GM21825 (cell line): ENCODE data around the gene KMT2B.
"Not testable (repeated sequence)": the region's sequence is repeated elsewhere in the genome, so short reads cannot be mapped to it uniquely, and the experiment has no call there.

Source experiments
- ATAC-seq: cut with Tn5 transposase; IDR thresholded peaks from one replicate; pipeline ENCODE4 v1.9.1; 2021; ENCODE audit warnings: mild to moderate bottlenecking, moderate library complexity; ENCODE audit not compliant: unreplicated experiment

Gene KMT2B

DNA sequence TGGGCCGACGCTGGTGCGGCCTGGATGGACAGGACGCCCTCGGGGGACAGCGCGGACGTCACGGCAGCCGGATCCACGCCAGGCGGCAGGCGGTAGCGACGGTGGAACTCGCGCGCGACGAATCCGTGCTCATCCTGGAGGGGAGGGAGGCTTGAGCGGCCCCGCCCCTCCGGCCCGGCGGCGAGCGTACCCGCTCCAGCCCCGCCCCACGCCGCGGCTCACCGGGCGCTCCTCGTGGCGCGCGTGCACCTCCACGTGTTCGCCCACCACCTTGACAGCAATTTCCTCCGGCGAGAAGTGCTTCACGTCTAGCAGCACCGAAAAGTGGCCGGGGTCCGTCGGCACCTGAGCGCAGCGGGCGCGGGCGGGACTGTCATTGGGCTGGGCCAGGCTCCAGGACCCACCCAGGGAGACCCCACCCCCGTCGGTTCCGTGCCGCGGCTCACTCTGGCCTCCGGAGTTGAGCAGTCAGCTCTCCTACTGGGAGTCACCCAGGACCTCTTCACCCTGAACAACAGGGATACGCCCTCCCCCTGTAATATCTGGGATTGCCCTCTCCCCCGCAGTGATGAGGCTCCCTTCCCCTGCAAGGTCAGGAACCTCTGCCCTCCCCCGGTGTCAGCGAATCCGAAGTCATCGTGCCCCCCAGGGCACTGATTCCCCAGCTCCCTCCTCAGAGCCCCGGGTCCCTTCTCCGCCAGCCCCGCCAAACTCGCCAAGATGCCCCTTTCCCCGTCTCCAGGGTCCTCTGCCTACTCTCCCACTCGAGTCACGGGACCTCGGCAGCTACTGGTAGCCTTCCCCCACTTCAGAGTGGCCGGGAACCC is 38.0 kb downstream of the KMT2B start:
- ATAC-seq, result no peak

DNA sequence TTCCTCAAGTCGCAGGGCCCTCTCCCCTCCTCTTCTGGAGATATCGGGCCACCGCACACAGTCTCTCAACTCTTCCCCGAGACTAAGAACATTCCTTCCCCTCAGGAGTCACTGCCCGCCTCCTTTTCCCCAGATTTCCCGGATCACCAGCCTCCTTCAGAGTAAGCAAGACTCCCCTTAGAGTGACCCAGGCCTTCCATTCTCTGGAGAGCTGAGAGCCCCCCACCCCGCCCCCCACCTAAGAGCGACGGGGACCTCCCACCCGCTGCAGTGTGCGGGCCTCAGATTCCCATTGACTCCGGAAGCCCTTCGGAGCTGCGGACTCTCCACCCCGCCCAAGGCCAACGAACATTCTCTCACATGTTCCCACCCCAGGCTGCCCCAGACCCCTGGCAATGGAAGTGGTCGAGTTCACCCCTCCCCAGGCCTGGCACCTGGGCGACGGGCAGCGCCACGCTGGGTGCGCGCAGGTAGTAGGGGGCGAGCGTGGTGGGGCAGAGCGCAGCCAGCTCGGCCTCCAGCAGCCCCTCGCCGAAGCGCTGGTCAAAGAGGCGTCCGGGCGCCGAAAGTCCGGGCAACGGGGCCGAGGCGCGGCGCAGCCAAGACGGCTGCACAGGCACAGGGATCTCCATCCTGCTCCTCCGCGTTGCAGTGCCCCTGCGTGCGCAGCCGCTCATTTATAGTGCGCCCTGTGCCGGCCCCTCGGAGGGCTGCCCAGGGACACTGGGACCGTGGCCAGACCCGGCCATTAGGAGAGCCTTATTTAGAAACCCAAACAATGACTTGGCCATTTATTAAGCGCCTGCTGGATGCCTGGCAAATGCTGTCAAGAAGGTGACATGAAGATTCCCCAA is 38.8 kb downstream of the KMT2B start, which contains the start of gene HSPB6:
Gene HSPB6, minus strand, starts transcription at position 653 of the 854 bp plus-strand sequence. Its CDS starts 21 bp downstream, at position 632.
- no peak for ATAC-seq

DNA sequence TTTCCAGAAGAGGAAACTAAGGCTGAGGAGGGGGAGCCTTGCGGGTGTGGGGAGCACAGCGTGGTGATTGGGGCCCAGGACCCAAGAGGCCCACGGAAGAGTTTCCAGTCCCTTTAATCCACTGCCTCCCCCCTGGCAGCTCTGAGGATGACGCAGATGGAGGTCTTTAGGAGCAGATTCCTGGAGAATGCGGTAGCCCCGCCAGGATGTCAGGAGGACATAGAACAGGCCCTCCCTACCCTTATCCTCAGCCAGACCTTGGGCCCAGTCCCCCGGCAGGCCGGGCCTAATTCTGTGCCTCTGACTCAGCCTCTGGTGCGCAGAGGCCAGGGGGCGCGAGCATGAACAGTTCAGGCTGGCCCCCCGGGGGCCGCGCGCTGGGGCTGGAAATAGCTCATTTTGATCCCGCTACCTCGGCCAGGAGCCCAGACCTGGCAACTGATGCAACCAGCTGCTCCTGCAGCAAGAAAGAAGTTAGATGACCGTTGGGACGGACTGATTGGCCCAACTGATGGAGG is 39.5 kb downstream of the KMT2B start:
- ATAC-seq, result peak; percentile 5

DNA sequence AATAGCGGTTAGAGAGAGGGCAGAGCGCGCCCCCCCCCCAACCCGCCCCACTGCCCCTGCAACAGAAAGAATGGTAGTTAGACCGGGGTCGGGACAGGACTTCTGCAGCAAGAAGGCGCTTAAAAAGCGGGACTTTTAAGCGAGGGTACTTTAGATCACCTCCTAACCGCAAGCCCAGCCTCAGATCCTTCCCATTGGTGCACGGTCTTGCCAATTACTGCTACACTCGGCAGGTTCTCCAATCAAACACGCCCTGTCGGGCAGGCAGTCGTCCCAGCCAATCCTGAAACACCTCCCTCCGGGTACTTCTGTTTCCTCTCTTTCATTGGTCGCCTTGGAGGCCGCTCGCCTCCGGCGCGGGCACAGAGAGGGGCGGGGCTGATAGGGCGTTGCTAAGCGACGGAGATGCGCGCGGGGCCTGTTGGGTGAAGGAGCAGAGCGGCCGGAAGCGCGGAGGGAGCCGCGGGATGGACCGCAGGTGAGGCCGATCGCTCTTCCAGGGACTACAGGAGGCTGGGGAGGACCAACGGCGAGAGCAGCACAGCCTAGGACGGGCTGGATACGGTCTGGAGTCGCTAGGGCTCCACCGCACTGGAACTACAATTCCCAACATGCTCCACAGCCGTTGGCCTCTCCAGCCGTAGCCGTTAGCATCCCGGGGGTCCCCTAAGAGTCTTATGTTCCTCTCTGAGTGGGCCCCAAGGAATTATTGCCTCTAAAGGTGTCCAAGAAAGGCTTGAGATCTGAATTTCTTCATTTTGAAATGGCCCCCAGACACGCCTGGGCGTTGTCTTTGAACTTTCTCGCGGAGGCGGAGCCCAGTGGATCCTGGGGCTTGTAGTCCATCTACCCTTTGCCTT is 40.2 kb downstream of the KMT2B start, which contains the start of gene PROSER3:
Gene PROSER3, plus strand, starts transcription at position 428 of the 860 bp plus-strand sequence. Its CDS starts 40 bp downstream, at position 468.
- ATAC-seq, result peak; percentile 90

DNA sequence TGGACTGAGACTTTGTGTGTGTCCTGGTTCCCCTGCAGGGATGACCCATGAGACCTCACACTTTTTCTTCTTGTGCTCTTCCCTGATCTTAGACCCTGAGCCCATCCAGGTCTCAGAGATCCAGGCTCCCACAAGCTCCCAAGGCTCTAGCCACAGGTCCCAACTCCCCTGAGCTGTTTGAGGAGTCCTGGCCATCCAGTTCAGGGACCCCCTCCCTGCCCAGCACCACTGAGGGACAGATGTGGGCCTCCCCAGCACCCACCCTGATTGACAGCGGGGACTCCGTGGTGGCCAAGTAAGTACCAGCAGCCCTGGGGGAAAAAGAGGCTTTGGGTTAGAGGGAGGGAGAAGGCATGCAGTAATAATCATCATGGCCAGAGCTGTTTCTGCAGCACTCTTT is 41.9 kb downstream of the KMT2B start:
- no peak for ATAC-seq

DNA sequence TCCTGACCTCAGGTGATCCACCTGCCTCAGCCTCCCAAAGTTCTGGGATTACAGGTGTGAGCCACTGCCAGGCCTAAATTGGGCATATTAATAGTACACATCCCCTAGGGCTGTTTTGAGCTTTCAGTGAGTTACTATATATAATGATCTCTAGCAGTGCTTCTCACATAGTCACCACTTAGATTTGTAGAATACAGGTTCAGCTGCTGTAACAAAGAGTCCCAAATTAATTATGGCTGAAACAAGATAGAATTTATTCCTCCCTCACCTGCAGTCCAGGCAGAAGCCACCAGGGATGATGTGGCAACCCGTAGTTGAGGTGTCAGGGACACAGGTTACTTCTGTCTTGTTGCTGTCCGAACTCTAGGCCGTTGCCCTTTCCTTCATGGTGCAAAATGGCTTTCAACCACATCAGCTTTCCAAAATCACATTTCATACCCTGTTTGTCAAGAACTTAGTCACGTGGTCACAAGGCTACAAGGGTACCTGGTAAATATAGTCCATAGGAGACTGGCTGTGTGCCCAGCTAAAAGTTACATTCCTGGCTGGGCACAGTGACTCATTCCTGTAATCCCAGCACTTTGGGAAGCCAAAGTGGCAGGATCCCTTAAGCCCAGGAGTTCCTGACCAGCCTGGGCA is 43.0 kb downstream of the KMT2B start:
- no peak for ATAC-seq

DNA sequence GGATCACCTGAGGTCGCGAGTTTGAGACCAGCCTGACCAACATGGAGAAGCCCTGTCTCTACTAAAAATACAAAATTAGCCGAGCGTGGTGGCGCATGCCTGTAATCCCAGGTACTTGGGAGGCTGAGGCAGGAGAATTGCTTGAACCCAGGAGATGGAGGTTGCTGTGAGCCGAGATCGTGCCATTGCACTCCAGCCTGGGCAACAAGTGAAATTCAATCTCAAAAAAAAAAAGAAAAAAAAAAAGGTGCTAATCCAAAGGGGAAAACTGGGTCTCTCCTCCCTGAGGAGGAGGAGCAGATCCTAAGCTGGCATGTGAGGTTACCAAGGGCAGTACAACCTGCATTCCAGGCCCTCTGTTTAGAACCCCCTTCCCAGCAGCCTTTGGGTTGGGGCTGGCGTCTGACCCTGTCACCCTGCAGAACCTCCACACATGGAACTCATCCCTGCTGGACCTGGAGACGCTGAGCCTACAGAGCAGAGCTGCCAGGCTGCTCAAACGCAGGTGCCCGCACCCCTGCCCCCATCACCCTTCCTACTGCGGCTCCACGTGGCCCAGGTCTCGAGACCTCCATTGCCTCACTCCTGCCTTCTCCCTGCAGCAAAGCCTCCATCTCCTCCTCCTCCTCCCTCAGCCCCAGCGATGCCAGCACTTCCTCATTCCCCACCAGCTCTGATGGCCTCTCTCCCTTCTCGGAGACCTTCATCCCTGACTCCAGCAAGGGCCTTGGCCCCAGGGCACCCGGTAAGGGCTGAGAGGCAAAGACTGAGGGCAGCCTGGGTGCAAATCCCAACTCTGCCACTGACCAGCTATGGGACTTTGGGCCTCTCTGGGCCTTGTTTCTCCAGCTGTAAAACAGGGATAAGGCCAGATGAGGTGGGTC is 46.9 kb downstream of the KMT2B start:
- no peak for ATAC-seq

DNA sequence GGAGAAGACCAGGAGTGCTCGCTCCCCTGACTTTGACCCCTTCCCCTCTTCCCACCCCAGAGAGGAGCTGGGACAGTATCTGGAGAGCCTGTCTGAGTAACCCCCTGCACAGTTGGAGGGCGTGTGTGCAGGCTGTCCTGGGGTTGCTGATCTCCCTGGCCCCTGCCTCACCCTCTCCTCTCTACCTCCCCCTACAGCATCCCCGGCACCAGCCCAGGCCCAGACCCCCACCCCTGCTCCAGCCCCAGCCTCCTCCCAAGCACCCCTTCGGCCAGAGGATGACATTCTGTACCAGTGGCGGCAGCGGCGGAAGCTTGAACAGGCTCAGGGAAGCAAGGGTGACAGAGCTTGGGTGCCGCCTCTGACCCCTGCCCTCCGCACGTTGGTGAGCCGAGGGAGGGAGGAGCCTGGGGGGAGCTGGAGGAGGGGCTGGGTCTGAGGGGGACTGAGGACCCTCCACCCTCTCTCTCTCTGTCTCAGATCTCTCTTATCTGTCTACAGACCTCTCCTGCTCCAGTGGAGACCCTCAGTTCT is 48.8 kb downstream of the KMT2B start:
- no peak for ATAC-seq

DNA sequence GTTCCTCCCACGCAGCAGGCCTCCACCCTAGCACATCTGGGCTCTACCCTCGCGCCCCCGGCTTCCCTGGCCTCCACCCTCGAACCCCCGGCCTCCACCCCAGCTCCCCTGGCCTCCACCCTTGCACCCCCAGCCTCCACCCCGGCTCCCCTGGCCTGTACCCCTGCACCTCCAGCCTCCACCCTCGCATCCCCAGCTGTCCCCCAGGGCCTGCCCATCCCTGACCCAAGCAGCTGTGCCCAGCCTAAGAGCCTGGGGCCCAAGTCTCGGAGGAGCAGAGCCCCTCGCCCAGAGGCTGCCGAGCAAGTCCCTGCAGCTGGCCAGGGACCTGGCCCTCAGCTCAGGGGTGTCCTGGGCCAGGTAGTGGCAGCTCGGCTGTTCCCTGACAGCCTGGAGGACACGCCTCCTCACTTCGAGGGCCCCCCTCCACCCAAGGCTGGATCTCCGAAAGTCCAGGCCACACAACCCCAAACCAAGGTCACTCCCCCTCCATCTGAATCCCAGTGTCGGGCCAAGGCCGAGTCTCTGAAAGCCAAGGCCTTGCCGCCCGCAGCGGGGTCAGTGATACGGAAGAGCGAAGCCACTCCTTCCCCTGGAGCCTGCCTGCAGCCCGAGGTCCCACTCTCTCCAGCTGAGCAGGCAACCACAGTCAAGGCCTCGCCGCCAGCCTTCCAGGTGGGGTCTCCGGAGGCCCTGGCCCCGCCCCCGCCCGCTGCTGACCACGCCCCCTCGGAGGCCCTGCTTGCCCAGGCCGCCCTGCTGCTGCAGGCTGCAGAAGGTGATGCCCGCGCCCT is 49.7 kb downstream of the KMT2B start:
- no peak for ATAC-seq

DNA sequence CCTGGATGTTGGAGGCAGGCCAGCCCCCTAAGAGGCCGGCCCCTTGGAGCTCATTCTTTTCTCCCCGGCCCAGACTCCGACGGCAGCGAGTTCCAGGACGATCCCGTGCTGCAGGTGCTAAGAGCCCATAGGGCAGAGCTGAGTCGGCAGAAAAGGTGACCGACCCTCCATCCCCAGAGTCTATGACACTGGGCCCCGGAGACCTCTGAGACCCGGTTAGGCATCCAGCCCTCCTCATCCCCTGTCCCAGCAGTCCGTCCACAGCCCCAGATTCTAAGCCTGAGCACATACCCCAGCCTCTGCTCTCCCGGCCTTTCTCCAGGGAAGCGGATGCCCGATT is 50.2 kb downstream of the KMT2B start:
- no peak for ATAC-seq

DNA sequence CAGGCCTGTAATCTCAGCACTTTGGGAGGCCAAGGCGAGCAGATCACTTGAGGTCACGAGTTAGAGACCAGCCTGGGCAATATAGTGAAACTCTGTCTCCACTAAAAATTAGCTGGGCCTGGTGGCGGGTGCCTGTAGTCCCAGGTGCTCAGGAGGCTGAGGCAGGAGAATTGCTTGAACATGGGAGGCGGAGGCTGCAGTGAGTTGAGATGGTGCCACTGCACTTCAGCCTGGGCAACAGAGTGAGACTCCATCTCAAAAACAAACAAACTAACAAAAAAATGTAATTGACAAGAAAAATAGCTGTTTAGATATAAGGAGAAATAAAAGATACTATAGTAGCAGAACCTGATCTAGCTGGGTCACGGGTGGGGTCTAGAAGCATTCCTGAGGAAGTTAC is 54.6 kb downstream of the KMT2B start:
- not testable (repeated sequence) for ATAC-seq

DNA sequence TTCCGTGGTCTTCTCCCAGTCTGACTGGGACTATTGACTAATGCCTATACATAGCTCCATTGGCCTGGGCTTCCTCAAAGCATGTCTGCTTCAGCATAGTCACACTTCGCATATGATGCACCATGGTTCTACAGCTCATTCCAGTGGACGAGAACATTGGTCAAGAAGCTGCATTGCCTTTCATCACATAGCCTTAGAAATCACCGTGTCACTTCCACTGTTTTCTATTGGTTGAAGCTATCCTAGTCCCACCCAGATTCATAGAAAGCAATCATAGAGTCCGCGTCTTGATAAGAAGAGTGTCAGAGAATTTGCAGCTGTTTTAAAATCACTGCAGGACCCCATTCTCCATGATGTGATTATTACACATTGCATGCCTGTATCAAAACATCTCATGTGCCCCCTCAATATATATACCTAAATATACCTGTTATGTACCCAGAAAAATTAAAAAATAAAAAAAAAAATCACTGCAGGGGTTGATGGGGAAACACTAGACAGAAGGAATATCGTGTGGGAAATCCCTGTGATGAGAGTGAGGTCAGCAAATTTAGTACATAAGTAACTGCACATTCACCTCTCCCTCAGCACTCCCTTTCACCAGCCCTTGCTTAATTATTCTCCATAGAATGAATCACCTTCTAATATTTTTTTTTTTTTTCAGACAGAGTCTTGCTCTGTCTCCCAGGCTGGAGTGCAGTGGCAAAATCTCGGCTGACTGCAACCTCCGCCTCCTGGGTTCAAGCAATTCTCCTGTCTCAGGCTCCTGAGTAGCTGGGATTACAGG is 55.4 kb downstream of the KMT2B start:
- no peak for ATAC-seq

DNA sequence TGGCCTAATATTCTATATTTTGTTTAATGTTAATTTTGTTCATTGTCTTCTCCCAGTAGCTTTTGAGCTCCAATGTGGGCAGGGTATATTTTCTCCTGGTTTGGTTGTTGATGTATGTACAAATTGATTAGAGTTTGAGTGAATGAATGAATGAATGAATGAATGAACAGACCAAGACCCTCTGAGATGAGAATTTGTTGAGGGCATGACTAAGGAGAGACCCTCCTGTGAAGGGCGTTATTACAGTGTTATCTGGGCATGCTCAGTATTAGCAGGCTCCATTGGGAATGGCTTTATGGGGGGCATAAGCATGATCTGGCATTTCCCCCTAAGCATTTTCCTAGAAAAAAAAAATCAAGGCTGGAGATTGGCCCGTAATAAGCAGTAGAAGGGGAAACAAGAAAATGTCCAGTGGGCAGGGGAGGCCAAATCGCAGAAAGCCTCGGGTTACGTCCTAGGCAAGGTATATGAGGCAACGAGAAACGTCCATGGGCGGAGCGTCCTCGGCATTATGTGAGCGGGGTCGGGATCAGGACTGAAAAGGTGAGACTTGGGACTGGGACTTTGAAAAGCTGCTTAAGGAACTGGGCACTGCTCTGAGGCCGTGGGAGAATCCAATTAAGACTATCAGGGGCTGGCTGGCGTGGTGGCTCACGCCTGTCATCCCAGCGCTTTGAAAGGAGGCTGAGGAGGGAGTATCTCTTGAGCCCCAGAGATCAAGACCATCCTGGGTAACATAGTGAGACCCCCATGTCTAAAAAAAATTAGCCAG is 56.7 kb downstream of the KMT2B start:
- ATAC-seq, result no peak

DNA sequence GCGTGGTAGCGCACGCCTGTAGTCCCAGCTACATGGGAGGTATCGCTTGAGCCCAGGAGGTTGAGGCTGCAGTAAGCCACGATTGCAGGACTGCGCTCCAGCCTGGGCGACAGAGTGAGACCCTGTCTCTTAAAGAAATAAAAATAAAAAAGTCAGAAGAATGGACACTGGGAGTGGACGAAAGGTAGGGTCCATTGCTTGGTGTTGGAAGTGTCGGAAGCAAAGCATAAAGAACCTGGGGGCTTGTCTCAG is 57.2 kb downstream of the KMT2B start:
- ATAC-seq, result no peak

DNA sequence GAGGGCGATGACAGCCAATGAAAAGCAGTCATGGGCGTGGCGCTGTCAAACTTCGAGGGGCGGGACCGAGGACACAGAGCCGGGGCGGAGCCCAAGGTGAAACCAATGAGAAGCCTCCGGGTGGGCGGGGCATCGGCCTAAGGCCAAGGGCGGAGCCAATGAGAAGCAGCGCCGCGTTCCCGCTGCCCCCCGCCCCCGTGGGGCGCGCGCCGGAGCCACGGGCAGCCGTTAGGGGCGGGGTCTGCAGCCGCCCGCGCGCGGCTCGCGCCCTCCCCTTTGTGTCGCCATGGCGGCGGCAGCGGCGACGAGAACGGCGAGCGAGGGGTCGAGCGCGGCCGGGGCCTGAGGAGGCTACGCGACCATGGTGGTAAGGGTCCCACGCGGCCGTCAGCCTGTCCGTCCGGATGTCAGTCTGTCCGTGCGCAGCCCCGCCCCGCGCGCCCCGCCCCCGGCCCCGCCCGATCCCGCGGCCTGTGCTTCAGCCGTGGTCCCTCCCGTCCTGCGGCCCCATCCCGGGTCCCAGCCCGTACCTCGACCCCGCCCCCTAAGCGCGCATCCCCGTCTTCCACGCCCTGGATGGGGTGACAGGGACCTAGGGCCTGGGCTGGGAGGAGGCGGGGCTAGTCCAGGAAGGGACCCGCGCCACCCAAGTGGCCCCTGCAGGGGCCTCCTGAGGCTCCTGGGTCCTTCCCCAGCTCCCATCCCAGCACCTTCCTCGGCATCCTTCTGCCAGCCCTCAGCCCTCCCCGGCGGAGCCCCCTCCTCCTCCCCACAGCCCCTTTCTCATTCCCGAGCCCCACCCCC is 57.7 kb downstream of the KMT2B start, which contains the start of gene ARHGAP33:
Gene ARHGAP33, plus strand, starts transcription at position 267 of the 804 bp plus-strand sequence. Its CDS starts 95 bp downstream, at position 362.
- peak; percentile 88 for ATAC-seq
